ENCODE data around the gene CDK14.

CDK14 gene

DNA sequence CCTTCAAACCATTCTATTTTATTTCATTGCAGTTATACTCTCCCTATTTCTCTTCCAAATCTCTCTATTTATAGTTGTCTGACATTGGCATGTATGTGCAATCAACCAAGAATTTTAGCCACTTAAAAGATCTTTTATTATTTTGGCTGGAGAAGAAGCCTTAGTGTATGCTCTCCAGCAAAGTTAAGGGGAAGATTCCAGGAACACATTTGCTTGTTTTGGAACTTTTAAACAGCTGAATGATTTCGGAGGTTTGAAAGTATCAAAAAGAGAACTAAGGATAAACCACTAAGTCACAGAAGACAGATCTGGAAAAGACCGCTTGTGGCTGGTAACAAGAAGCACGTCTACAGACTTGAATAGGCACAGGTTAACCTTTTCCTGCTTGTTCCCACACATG lies 485.9 kb downstream of the CDK14 start:
- no peak for DNase-seq

- DNase-seq: no peak
Measured at GRCh38 chr7:91082852-91083495, 486.9 kb downstream of the CDK14 start.

DNA sequence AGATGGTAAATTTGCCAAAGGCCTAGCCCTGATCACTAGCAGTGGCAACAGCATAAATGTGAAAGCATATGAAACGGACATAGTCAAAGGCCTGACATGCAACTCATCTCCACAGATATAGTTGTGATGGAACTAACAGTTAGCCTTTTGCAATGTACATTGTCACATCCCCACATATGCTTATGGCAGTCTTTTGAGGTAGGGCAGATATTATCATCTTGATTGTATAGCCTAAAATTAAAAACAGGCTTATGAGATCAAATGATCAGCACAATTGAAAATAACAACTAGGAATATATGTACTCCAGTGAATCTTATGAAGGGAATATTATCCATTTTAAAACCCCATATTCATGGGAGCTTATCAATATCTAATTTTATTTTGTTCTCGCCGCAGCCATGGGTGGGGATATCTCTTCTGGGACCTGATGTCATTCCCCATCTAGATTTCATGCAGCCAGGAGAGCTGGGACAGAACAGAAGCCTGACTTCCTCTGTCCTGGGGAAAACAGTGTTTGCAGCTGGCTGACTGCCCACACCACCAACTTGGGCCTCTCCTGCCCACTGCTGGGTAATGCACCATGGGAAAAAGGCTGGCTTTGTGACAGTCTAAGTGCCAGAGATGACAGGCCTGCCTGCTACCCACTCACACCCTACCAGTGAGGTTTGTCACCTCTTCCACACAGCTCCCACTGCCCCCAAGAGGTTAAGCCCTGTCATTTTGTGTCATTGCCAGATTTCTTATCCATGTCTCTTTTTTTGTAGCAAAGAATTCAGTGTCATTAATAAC lies 487.9 kb downstream of the CDK14 start:
- no peak for DNase-seq

DNA sequence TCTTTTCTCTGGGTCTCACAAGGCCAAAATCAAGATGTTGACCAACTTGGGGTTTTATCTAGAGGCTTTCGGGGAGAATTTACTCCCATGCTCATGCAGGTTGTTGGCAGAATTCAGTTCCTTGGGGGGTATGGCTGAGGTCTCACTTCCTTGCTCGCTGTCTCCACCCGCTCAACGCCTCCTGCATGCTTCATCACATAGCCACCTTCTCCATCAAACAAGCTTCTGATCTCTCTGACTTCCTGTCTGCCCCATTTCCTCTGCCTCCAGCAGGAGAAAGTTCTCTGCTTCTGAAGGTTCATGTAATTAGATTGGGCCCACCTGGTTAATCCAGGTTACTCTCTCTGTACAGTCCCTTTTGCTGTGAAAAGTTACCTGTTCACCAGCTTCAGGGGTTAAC lies 489.1 kb downstream of the CDK14 start:
- DNase-seq: no peak

- no peak for DNase-seq
Measured at GRCh38 chr7:91086200-91086599, 490.1 kb downstream of the CDK14 start.

- DNase-seq: no peak
Measured at GRCh38 chr7:91088156-91088555, 492.0 kb downstream of the CDK14 start.

DNA sequence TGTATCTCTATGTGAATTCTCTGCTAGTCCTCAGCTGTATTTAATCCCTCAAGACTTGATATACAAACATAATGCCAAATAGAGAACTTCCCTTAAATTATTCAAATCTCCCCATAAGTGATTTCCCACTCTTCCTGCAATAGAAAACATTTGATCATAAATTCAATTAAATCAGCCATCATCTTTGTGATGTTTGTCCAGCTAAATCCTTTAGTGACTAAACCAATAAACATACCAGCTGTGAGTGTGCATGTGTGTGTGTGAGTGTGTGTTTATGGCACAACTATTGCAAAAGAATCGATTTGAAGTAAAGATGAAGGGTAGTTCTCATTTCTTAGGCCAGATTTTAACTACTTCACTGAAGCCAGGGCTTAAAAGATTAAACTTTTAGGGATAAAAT lies 492.6 kb downstream of the CDK14 start:
- DNase-seq: no peak

DNA sequence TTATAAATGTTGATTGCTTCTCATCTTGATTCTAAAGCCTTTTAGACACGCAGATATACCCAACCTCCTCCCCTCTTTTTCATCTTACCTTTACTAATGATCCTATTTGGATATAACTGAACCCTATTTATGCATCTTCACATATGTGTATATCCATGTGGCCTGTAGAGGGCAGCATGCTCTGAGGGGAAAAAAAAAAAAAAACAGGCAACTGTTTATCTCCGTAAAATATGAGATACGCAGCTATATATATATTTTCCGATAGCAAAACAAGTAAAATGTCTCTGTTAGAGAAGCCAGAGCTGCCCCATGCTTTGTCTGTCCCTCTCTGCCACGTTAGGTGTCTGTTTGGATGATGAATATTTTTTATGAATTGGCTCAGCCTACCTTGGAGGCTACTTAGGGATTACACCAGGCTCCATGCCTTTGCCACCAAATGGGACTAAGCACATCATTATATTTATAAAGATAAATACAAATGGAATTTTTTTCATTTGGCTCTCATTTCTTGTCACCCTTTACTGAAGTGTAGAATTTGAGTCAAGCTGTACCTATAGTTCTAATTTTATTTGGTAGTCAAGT lies 493.4 kb downstream of the CDK14 start:
- DNase-seq: no peak

DNA sequence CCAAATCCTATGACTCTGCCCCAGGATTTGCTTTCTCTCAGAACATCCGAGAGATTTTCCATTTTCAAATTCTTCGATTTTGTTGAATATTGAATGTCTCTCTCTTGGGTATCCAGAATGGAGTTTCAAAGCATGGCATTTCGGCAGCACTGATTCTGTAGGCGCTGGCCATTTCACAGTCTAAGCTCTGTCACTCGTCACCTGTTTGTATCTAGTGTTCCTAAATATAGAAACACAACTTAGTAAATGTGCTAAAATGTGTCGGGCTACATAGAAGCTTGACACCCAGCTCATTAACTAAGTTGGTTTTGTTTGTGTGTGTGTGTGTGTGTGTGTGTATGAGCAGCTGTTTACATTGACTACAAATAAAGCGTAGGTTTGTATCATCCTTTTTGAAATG lies 494.6 kb downstream of the CDK14 start:
- no peak for DNase-seq

- no peak for DNase-seq
Measured at GRCh38 chr7:91091631-91092030, 495.5 kb downstream of the CDK14 start.

GRCh38 chr7:91093181-91093580 lies 497.1 kb downstream of the CDK14 start:
- no peak for DNase-seq

DNA sequence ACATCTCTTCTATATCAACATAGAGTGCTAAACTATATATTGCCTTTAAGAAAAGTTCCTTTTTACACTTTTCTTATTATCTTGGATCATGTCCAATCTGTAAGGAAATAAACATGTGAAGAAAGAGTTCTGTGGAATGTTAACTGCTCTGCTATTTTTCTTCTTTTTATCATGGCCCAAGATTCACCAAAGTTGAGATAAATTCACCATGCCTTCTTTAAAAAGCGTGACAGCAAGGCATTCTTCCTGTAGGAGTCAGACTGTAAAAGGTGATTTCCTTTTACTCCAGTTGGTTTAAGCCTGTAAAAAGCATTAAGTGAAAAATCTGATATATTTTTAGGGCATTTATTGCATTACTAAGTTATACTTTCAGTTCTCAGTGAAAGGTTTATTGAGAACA lies 502.4 kb downstream of the CDK14 start:
- no peak for DNase-seq

DNA sequence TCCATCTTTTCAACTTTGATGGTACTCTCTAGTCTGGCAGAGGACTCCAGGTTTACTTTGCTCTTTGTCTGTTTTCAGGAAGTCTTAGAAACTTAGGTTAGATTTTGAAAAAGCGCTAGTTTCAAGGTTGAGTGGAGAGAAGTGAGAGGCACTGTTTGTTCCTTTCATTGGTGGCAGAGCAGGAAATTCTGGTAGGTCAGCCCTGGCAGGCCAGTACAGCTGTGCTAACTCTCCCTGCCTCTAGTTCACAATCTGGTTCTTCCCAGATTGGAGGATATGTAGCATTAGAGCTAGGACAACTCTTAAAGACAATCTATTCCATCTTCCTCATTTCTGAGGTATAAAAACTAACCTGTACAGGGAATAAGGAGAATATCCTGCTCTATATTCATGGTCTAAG lies 507.2 kb downstream of the CDK14 start:
- no peak for DNase-seq

GRCh38 chr7:91107460-91107859 lies 511.3 kb downstream of the CDK14 start:
- DNase-seq: no peak

GRCh38 chr7:91109200-91109599 lies 513.1 kb downstream of the CDK14 start:
- DNase-seq: no peak

GRCh38 chr7:91112902-91113341 lies 516.8 kb downstream of the CDK14 start:
- DNase-seq: no peak

- DNase-seq: no peak
Measured at GRCh38 chr7:91114232-91114631, 518.1 kb downstream of the CDK14 start.

GRCh38 chr7:91126762-91127161 lies 530.6 kb downstream of the CDK14 start:
- no peak for DNase-seq

- no peak for DNase-seq
Measured at GRCh38 chr7:91127325-91127724, 531.2 kb downstream of the CDK14 start.

DNA sequence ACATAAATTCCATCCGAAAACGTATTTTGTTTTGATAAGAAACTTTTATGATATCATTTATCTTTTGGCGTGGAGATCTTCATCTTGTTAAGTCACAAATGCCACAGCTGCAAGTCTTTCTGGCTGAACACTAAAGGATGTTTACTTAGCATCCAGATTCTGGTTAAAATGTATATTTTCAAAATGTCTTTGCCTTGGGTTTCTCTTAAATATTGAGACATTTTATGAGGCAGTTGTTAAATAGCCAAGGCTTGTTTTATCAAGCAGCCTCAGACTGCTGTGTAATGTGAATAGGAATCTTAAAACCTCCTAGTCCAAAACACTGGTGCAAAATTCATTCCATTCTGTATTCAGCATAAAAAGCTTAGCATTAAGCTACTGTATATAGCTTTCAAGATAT lies 531.8 kb downstream of the CDK14 start:
- DNase-seq: no peak

- DNase-seq: no peak
Measured at GRCh38 chr7:91128683-91129348, 532.7 kb downstream of the CDK14 start.

DNA sequence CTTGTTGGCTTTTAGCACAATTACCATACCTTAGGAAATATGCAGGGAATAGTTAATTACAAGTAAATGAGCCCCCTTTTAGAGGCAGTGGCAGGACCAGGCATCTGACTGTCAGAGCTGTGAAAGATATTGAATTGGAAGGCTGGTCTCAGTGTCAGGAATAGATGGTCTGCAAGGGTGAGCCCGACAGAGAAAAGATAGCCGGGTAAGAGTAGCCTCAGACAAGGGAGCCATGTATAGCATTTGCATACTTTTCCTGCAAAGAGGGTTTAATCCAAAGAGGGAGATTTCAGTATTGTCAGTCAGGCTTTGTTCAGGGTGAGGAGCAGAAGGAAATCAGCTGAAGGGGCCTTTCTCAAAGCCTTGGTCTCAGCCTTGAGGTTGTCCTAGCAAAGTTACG lies 539.2 kb downstream of the CDK14 start:
- DNase-seq: no peak

DNA sequence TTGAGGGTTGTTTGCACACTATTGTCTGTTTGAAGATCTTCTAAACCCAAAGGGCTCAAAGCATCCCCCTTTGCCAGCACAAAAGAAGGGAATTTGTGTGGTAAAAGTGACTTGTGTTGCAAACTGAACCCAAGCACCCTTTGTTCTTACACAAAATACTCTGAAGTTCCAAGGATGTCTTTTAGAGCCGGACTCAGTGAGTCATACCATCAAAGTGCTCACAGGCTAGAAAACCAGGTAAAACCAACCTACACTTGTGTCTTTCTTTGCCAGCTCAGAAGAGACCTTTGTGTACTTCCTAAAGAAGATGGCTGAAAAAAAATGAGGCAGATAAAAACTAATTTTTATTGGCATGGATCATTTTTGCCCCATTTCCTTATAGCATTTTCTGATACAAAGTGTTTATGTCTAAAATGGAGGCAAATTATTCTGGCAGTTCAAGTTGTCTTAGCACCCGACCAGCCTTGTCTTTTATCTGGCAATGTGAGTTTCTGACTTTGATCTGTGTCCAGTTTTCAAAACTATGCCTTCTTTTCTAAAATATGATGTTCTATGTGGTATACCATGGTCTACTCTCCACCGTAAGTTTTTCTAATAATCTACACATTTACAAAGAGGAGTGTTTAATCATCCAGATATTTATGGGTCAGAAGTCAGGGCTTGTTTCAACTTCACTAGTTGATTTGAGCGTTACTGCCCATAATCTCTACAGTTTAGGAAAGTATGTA lies 539.7 kb downstream of the CDK14 start:
- DNase-seq: no peak

All from CD4-positive, alpha-beta T cell treated with Interleukin-21 for 1 hour (primary cell).